ENCODE results near the gene YKT6. TPM values are rescaled to one million over a fixed set of nuclear protein-coding genes. Genes with fewer than 3 reads are reported as not detected.

The YKT6 gene
- total RNA-seq, 4 donors from 2014 or later: 12.4 to 85.3 (median 49.4) TPM

DNA sequence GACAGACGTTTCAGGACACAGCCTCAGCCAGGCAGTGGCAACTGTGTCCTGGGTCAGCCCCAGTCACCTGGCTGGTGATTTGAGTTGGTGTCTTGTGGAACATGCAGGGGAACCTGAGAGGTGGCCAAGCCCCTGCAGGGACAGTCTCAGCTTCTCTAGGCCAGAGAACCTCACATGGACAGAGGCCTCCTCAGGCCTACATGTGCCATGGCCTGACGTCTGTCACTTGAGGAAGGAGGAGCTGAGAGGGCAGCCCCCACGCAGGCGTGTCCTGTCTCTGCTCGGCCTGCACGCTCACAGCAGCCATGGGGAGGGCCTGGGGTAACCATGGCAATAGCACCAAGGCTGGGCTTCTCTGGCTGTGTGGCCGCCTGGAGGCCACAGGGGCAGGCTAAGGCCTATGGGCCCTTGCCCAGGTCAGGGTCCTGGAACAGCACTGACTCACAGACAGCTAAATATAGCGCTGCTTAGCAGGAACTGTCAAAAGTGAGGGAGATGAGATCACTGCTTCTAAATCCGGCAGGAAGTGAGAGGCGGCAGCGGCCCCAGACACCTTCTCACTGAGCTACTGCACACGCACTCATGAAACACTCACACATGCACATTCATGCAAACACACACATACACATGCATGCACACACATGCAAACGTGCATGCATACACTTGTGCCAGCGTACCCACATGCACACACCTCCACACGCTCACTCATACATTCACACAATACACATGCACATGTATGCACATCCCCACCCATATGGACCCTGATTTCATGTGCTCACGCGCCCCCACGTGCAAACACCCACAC is 57.0 kb downstream of the YKT6 start:
- H3K36me3 ChIP-seq: no peaks in the 10 kb centered on the region
- peak; percentile 31 to 62 for DNase-seq
- TF ChIP-seq, protein P1, sequence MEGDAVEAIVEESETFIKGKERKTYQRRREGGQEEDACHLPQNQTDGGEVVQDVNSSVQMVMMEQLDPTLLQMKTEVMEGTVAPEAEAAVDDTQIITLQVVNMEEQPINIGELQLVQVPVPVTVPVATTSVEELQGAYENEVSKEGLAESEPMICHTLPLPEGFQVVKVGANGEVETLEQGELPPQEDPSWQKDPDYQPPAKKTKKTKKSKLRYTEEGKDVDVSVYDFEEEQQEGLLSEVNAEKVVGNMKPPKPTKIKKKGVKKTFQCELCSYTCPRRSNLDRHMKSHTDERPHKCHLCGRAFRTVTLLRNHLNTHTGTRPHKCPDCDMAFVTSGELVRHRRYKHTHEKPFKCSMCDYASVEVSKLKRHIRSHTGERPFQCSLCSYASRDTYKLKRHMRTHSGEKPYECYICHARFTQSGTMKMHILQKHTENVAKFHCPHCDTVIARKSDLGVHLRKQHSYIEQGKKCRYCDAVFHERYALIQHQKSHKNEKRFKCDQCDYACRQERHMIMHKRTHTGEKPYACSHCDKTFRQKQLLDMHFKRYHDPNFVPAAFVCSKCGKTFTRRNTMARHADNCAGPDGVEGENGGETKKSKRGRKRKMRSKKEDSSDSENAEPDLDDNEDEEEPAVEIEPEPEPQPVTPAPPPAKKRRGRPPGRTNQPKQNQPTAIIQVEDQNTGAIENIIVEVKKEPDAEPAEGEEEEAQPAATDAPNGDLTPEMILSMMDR (IDR thresholded peaks at IDR 0.05): peak in 1 of 4 experiments; percentile 7
- TF ChIP-seq POLR2A (IDR thresholded peaks at IDR 0.05): no peak
- intact Hi-C loops (cut with DNase I; ENCODE audit: low total_unique reads): no loop called here
- peaks cover 7 to 19% of the 10 kb centered on the region in 2 donors for H3K4me1 ChIP-seq
- H3K4me3 ChIP-seq: no peak overlapping the region
- H3K27me3 ChIP-seq: no peaks in the 10 kb centered on the region
- no peaks in the 10 kb centered on the region for H3K9me3 ChIP-seq
- peak overlapping the region in 1 of 2 donors; percentile 2 for H3K27ac ChIP-seq

DNA sequence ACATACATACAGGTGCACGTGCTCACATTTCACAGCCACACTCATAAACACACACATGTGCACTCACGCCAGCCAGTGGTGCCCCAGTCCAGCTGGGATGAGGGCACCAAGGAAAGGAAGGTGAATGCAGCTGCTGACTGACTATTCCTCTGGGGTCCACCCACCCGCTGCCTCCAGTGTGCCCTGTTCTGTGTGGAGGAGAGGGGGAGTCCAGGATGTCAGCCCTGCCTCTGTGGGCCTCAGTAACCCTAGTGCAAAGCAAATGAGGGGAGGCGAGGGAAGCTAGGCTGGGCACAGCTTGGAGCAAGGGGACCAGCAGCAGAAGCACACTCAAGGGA is 57.6 kb downstream of the YKT6 start:
- intact Hi-C loops (cut with DNase I; ENCODE audit: low total_unique reads): no loop called here
- peaks cover 7 to 19% of the 10 kb centered on the region in 2 donors for H3K4me1 ChIP-seq

DNA sequence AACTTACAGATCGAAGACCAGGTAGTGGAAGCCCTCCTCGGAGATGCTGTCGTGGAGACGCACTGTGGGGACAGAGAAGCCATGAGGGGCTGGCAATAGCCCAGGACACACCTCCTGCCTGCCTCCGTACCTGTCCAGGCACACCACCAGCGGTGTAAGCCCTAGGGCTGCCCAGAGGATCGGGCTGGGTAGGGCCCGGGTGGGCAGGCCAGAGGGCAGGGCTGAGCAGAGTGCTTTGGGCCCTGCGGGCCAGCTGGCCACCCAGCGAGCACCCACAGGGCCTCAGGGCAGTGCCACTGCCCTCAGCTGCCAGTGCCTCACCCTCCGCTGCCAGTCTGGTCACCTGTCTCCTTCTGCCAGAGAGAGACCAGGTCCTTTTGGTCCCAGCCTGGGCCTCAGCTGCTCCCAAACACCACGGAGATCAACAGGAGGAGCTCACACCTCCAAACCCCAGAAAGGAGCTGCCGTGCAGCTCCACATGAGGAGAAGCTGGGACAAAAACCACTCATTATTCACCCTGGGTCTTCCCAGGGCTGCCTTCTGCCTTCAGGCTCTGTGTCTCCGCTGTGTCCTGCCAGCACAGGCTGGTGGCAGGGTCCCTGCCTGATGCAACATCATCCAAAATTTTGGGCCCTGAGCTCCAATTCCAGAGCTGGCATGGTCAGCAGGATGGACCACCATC is 58.2 kb downstream of the YKT6 start:
- peaks cover 7 to 19% of the 10 kb centered on the region in 2 donors for H3K4me1 ChIP-seq
- TF ChIP-seq, protein P1 (IDR thresholded peaks at IDR 0.05): no peak
- TF ChIP-seq POLR2A (IDR thresholded peaks at IDR 0.05): no peak
- DNase-seq: no peak
- no peak overlapping the region for H3K4me3 ChIP-seq
- no peaks in the 10 kb centered on the region for H3K9me3 ChIP-seq
- H3K27me3 ChIP-seq: no peaks in the 10 kb centered on the region
- peak overlapping the region; percentile 34 to 44 for H3K27ac ChIP-seq
- intact Hi-C loops (cut with DNase I; ENCODE audit: low total_unique reads): no loop called here
- H3K36me3 ChIP-seq: no peaks in the 10 kb centered on the region

More for the DNA sequence above, 57.6 kb downstream of the YKT6 start:
- no peak for DNase-seq
- no peaks in the 10 kb centered on the region for H3K27me3 ChIP-seq
- H3K4me3 ChIP-seq: no peak overlapping the region
- TF ChIP-seq POLR2A (IDR thresholded peaks at IDR 0.05): no peak
- TF ChIP-seq, protein P1 (IDR thresholded peaks at IDR 0.05): no peak
- no peaks in the 10 kb centered on the region for H3K36me3 ChIP-seq
- H3K27ac ChIP-seq: peak overlapping the region in 1 of 2 donors; percentile 44
- H3K9me3 ChIP-seq: no peaks in the 10 kb centered on the region

DNA sequence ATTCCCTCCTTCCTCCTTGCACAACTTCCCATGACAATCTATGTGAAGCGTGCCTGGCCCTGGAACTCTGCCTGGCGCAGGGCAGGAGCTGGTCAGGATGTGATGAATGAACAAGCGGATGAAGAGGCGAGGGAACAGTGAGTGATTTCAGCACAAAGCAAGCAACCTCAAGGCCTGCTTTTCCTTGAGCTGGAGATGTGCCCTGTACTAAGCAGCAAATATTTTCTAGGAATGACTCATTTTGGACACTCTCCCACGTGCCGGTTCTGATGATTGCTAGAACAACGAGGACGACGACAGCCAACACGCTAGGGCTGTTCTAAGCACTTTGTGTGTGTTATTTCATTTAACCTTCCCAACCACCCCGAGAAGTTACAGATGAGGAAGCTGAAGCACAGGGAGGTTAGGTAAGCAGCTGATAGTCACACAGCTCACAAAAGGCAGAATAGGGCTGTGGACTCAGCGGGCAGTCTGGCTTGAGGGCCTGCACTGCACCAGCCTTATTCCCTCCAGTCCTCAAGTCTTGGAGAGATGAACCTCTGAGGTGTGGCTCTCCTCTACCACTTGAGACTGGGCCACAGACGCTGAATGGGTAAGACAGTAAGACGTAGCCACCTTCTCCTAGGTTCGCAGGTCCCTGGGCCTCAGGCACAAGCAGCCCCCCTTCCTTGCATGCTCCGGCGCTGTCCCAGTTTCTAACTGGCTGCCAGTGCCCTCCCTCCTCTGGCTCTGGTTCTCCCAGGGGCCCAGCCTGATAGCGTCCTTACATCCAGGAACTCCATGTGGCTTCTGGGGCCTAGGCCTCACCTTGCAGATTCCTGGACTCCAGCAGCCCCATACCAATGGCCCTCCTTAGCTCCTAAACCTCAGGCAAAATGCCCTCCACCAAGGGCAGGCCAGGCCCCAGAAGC is 59.0 kb downstream of the YKT6 start:
- Histone ChIP-seq H3K9me3 (no peaks in the 10 kb centered on the region), H3K4me1 (peaks cover 7 to 19% of the 10 kb centered on the region in 2 donors), H3K27me3 (no peaks in the 10 kb centered on the region), H3K27ac (peak overlapping the region; percentile 34 to 44), H3K4me3 (no peak overlapping the region), H3K36me3 (no peaks in the 10 kb centered on the region)
- peak; percentile 64 to 69 for DNase-seq
- intact Hi-C loops (cut with DNase I; ENCODE audit: low total_unique reads): no loop called here
- TF ChIP-seq, protein P1 (IDR thresholded peaks at IDR 0.05): no peak
- TF ChIP-seq POLR2A (IDR thresholded peaks at IDR 0.05): no peak

All from uterus (tissue), 4 donors.